ENCODE measurements around the gene CKAP2L.

Gene CKAP2L

GRCh38 chr2:112791019-112791418, 26.6 kb upstream of the CKAP2L start:
- DNase-seq = no peak

- DNase-seq = no peak
Observed at GRCh38 chr2:112790305-112790704, 25.9 kb upstream of the CKAP2L start.

- DNase-seq = no peak
Observed at GRCh38 chr2:112789186-112789585, 24.8 kb upstream of the CKAP2L start.

GRCh38 chr2:112788653-112789052, 24.2 kb upstream of the CKAP2L start:
- DNase-seq = no peak

- no peak for DNase-seq
Observed at GRCh38 chr2:112787729-112788393, 23.5 kb upstream of the CKAP2L start.

- DNase-seq = no peak
Observed at GRCh38 chr2:112787294-112787693, 22.9 kb upstream of the CKAP2L start.

- peak; percentile 59 for DNase-seq
Observed at GRCh38 chr2:112784199-112785189, 20.1 kb upstream of the CKAP2L start, which contains the start of gene IL1A. IL1A (minus strand) TSS chr2:112784493; CDS start chr2:112783770, 723 bp downstream.

- DNase-seq = no peak
Observed at GRCh38 chr2:112783187-112783714, 18.8 kb upstream of the CKAP2L start.

- DNase-seq = no peak
Observed at GRCh38 chr2:112782234-112782799, 17.9 kb upstream of the CKAP2L start.

- no peak for DNase-seq
Observed at GRCh38 chr2:112779598-112779997, 15.2 kb upstream of the CKAP2L start.

GRCh38 chr2:112777036-112777435, 12.6 kb upstream of the CKAP2L start:
- DNase-seq = no peak

GRCh38 chr2:112776113-112776512, 11.7 kb upstream of the CKAP2L start:
- DNase-seq = no peak

- DNase-seq = no peak
Observed at GRCh38 chr2:112774536-112775285, 10.3 kb upstream of the CKAP2L start.

- DNase-seq = no peak
Observed at GRCh38 chr2:112773556-112773955, 9.1 kb upstream of the CKAP2L start.

GRCh38 chr2:112772911-112773475, 8.6 kb upstream of the CKAP2L start:
- DNase-seq = no peak

GRCh38 chr2:112772322-112772721, 7.9 kb upstream of the CKAP2L start:
- DNase-seq = no peak

GRCh38 chr2:112768432-112768831, 4.0 kb upstream of the CKAP2L start:
- no peak for DNase-seq

GRCh38 chr2:112767693-112768330, 3.4 kb upstream of the CKAP2L start:
- DNase-seq = no peak

- no peak for DNase-seq
Observed at GRCh38 chr2:112765251-112765650, 842 bp upstream of the CKAP2L start.

GRCh38 chr2:112762276-112762675, 2.1 kb downstream of the CKAP2L start:
- no peak for DNase-seq

- DNase-seq = no peak
Observed at GRCh38 chr2:112760149-112760548, 4.3 kb downstream of the CKAP2L start.

GRCh38 chr2:112758711-112759110, 5.7 kb downstream of the CKAP2L start:
- no peak for DNase-seq

All from islet precursor cell (in vitro differentiated cells).